Measurements from ENCODE around the gene ELFN1.

Gene ELFN1

GRCh38 chr7:1723254-1723653, 53.2 kb downstream of the ELFN1 start:
- in situ Hi-C loops (cut with MboI; ENCODE audit: low sequenced_read_pairs), result no loop called here

- in situ Hi-C loops (cut with MboI; ENCODE audit: low sequenced_read_pairs), result no loop called here
These were observed 54.2 kb downstream of the ELFN1 start for GRCh38 chr7:1724118-1724910.

- in situ Hi-C loops (cut with MboI; ENCODE audit: low sequenced_read_pairs), result no loop called here
These were observed 55.2 kb downstream of the ELFN1 start for GRCh38 chr7:1725199-1725690.

GRCh38 chr7:1725766-1726630, 55.9 kb downstream of the ELFN1 start:
- in situ Hi-C loops (cut with MboI; ENCODE audit: low sequenced_read_pairs), result no loop called here

GRCh38 chr7:1727079-1727478, 57.0 kb downstream of the ELFN1 start:
- in situ Hi-C loops (cut with MboI; ENCODE audit: low sequenced_read_pairs), result no loop called here

- in situ Hi-C loops (cut with MboI; ENCODE audit: low sequenced_read_pairs), result no loop called here
These were observed 57.9 kb downstream of the ELFN1 start for GRCh38 chr7:1727812-1728570.

GRCh38 chr7:1729183-1729582, 59.1 kb downstream of the ELFN1 start:
- in situ Hi-C loops (cut with MboI; ENCODE audit: low sequenced_read_pairs), result no loop called here

GRCh38 chr7:1729773-1730172, 59.7 kb downstream of the ELFN1 start:
- in situ Hi-C loops (cut with MboI; ENCODE audit: low sequenced_read_pairs), result no loop called here

GRCh38 chr7:1732072-1732471, 62.0 kb downstream of the ELFN1 start:
- in situ Hi-C loops (cut with MboI; ENCODE audit: low sequenced_read_pairs), result no loop called here

- in situ Hi-C loops (cut with MboI; ENCODE audit: low sequenced_read_pairs), result no loop called here
These were observed 62.6 kb downstream of the ELFN1 start for GRCh38 chr7:1732645-1733044.

- in situ Hi-C loops (cut with MboI; ENCODE audit: low sequenced_read_pairs), result no loop called here
These were observed 63.3 kb downstream of the ELFN1 start for GRCh38 chr7:1733206-1733907.

GRCh38 chr7:1733908-1734730, 64.0 kb downstream of the ELFN1 start:
- in situ Hi-C loops (cut with MboI; ENCODE audit: low sequenced_read_pairs), result no loop called here

- in situ Hi-C loops (cut with MboI; ENCODE audit: low sequenced_read_pairs), result no loop called here
These were observed 65.2 kb downstream of the ELFN1 start for GRCh38 chr7:1735262-1735661.

- in situ Hi-C loops (cut with MboI; ENCODE audit: low sequenced_read_pairs), result no loop called here
These were observed 65.9 kb downstream of the ELFN1 start for GRCh38 chr7:1735806-1736483.

GRCh38 chr7:1736484-1736817, 66.4 kb downstream of the ELFN1 start:
- in situ Hi-C loops (cut with MboI; ENCODE audit: low sequenced_read_pairs), result no loop called here

GRCh38 chr7:1736830-1737229, 66.8 kb downstream of the ELFN1 start:
- in situ Hi-C loops (cut with MboI; ENCODE audit: low sequenced_read_pairs), result no loop called here

- in situ Hi-C loops (cut with MboI; ENCODE audit: low sequenced_read_pairs), result no loop called here
These were observed 67.4 kb downstream of the ELFN1 start for GRCh38 chr7:1737523-1737922.

GRCh38 chr7:1737956-1738355, 67.9 kb downstream of the ELFN1 start:
- in situ Hi-C loops (cut with MboI; ENCODE audit: low sequenced_read_pairs), result no loop called here

GRCh38 chr7:1738511-1738910, 68.4 kb downstream of the ELFN1 start:
- in situ Hi-C loops (cut with MboI; ENCODE audit: low sequenced_read_pairs), result no loop called here
